Measurements from ENCODE around the gene ASTN2.

- no peak for TF ChIP-seq CTCF (conservative IDR thresholded peaks at IDR 0.05)
- no peak for TF ChIP-seq ZFX (IDR thresholded peaks at IDR 0.05)
These were observed 1024.3 kb downstream of the ASTN2 start for GRCh38 chr9:116390303-116391228.
